Mucosa of rectum (tissue), 2 donors: ENCODE measurements around the gene PSMD8.
"Not testable (repeated sequence)": the region's sequence is repeated elsewhere in the genome, so short reads cannot be mapped to it uniquely, and the experiment has no call there.

Source experiments
- H3K27ac ChIP-seq, 2 donors: one replicate each; pipeline ENCODE4 v1.7.0; 2013; ENCODE audit warnings: inconsistent platforms in 2 of 2, low read depth in 2 of 2, low read length in 2 of 2
- H3K27me3 ChIP-seq, 2 donors: one replicate each; pipeline ENCODE4 v1.7.0; 2013; ENCODE audit warnings: low read length in 2 of 2; ENCODE audit not compliant: control insufficient read depth in 2 of 2, insufficient read depth in 2 of 2
- H3K36me3 ChIP-seq, 2 donors: one replicate each; pipeline ENCODE4 v1.7.0; 2013; ENCODE audit warnings: low read length in 2 of 2; ENCODE audit not compliant: control insufficient read depth in 2 of 2, insufficient read depth in 2 of 2
- H3K4me1 ChIP-seq, 2 donors: one replicate each; pipeline ENCODE4 v1.7.0; 2013; ENCODE audit warnings: low read length in 2 of 2, mild to moderate bottlenecking in 1 of 2; ENCODE audit not compliant: control insufficient read depth in 2 of 2, insufficient read depth in 2 of 2
- H3K4me3 ChIP-seq, 2 donors: one replicate each; pipeline ENCODE4 v1.7.0; 2013; ENCODE audit warnings: low read length in 2 of 2
- H3K9ac ChIP-seq, 2 donors: one replicate each; pipeline ENCODE4 v1.7.0; 2013; ENCODE audit warnings: low read length in 2 of 2, low read depth in 1 of 2, mild to moderate bottlenecking in 1 of 2
- H3K9me3 ChIP-seq, 2 donors: one replicate each; pipeline ENCODE4 v1.7.0; 2013; ENCODE audit warnings: low read length in 2 of 2; ENCODE audit not compliant: control insufficient read depth in 2 of 2
- donor health status: healthy.
- donor health status: Normal muscosa, but diverticular disease.

The PSMD8 gene

DNA sequence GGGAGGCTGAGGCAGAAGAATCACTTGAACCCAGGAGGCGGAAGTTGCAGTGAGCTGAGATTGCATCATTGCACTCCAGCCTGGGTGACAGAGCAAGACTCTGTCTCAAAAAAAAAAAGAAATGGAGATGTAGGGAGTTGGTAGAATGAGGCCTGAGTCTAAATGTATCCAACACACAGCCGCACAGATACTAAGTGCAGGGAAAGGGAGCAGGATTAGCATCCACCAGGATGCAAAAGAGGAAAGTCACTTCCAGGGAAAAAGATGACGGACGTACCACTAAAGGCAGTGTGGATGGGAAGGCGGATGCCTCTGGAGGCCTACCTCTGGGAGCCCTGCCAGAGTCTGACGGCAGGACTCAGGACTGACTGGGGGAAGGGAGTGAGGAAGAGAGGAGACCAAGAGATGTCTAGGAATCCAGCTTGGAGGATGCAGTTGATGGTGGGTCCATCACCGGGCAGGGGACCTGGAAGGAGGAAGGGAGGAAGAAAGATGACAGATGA is 35.3 kb downstream of the PSMD8 start:
- peaks cover 11 to 17% of the 10 kb centered on the region in 2 donors for H3K36me3 ChIP-seq

DNA sequence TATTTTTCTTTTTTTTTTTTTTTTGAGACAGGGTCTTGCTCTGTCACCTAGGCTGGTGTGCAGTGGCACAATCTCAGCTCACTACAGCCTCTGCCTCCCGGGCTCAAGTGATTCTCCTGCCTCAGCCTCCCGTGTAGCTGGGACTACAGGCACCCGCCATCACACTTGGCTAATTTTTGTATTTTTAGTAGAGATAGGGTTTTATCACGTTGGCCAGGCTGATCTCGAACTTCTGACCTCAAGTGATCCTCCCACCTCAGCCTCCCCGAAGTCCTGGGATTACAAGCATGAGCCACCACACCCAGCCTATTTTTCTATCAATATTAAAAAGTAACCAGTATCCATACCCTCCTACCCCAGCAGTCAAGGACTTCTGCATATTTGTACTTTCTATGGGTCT is 36.0 kb downstream of the PSMD8 start:
- not testable (repeated sequence) for H3K9ac ChIP-seq, H3K27ac ChIP-seq, H3K4me1 ChIP-seq, H3K4me3 ChIP-seq, H3K9me3 ChIP-seq, H3K27me3 ChIP-seq
- H3K36me3 ChIP-seq, result peaks cover 8 to 14% of the 10 kb centered on the region in 2 donors

More for the DNA sequence above, 35.3 kb downstream of the PSMD8 start:
- Histone ChIP-seq H3K27me3 (no peaks in the 10 kb centered on the region), H3K4me1 (no peaks in the 10 kb centered on the region), H3K27ac (no peak overlapping the region), H3K4me3 (no peak overlapping the region), H3K9me3 (no peaks in the 10 kb centered on the region), H3K9ac (no peak overlapping the region)

DNA sequence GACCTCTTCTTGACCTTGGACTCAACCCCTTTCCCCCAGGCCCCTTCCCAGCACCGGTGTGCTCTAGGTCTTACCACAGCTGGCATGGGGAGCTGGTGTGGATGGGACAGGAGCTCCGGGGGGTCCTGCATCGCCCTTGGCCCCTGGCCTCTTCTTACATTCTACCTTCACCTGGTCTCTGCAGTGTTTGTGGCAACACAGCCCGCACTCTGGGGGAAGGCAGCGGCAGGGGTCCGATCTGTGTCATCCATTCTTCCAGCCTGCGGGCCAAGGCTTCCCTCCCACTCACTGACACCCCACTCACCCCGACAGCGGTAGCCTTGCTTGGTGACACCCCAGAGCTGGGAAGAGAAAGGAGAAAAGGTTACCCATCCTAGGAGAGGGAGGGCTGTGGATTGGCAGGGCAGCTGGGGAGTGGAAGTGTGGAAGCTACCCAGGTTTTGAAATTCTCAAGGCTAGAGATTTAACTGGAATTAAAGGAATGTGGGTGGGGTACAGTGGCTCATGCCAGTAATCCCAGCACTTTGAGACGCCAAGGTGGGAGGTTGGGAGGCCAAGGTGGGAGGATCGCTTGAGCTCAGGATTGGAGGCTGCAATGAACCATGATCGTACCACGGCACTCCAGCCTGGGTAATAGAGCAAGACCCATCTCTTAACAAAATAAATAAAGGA is 36.8 kb downstream of the PSMD8 start:
- no peak overlapping the region for H3K9ac ChIP-seq
- no peaks in the 10 kb centered on the region for H3K9me3 ChIP-seq
- H3K27ac ChIP-seq, result no peak overlapping the region
- H3K4me3 ChIP-seq, result no peak overlapping the region
- peaks cover 6 to 13% of the 10 kb centered on the region in 2 donors for H3K36me3 ChIP-seq
- H3K27me3 ChIP-seq, result no peaks in the 10 kb centered on the region
- no peaks in the 10 kb centered on the region for H3K4me1 ChIP-seq

DNA sequence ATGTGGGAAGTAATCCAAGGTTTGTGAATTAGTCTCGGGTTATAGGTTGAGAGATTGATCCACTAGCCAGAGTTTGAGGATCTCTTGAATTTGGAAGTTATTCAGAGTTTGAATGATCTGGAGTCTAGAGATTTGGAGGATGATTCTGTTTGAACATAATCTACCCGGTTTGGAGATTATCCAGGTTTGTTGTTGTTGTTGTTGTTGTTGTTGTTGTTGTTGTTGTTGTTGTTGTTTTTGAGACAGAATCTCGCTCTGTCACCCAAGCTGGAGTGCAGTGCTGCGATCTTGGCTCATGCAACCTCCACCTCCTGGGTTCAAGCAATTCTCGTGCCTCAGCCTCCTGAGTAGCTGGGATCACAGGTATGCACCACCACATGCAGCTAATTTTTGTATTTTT is 37.5 kb downstream of the PSMD8 start:
- not testable (repeated sequence) for H3K4me3 ChIP-seq, H3K4me1 ChIP-seq, H3K9ac ChIP-seq, H3K9me3 ChIP-seq, H3K36me3 ChIP-seq, H3K27ac ChIP-seq, H3K27me3 ChIP-seq

DNA sequence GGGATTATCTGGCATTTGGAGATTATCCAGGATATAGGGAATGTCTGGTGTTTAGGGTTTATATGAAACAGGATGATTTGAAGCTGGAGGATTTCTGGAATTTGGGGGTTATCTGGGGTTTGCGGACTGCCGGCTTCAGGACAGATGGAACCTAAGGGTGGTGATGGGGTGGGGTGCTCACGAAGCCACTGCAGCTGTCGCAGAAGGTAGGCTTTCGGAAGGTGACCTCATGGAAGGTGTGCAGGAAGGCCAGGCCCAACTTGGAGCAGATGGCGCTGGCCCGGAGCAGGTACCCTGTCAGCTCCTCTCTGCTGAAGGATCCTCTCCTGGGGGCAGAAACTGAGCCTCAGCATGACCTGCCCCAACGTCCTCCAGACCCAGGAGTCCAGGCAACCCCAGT is 38.1 kb downstream of the PSMD8 start:
- no peaks in the 10 kb centered on the region for H3K9me3 ChIP-seq
- H3K4me1 ChIP-seq, result peaks cover 0 to 2% of the 10 kb centered on the region in 2 donors
- peaks cover 0 to 2% of the 10 kb centered on the region in 2 donors for H3K36me3 ChIP-seq
- H3K4me3 ChIP-seq, result no peak overlapping the region
- H3K27ac ChIP-seq, result no peak overlapping the region
- no peaks in the 10 kb centered on the region for H3K27me3 ChIP-seq
- no peak overlapping the region for H3K9ac ChIP-seq

DNA sequence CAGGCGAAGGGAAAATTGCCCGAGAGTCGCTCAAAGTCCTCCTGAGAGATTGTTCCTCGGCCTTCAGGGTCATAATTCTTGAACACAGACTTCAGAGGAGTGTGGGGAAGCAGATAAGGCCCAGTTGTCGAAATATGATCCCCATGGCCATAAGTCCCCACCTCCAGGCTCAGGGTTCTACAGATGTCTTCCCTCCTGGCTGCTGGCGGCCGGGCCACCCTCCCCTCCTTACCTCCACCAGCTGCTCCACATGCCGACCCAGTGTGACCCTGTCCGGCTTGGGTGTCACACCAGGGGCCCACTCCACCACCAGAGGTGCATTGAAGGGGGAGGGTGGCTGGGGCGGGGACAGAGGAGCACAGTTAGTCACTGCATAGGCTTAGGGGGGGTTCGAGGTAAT is 38.6 kb downstream of the PSMD8 start:
- no peak overlapping the region for H3K27ac ChIP-seq
- no peaks in the 10 kb centered on the region for H3K9me3 ChIP-seq
- H3K9ac ChIP-seq, result no peak overlapping the region
- peaks cover 2 to 3% of the 10 kb centered on the region in 2 donors for H3K4me1 ChIP-seq
- H3K27me3 ChIP-seq, result no peaks in the 10 kb centered on the region
- no peak overlapping the region for H3K4me3 ChIP-seq
- H3K36me3 ChIP-seq, result peaks cover 0 to 2% of the 10 kb centered on the region in 2 donors

DNA sequence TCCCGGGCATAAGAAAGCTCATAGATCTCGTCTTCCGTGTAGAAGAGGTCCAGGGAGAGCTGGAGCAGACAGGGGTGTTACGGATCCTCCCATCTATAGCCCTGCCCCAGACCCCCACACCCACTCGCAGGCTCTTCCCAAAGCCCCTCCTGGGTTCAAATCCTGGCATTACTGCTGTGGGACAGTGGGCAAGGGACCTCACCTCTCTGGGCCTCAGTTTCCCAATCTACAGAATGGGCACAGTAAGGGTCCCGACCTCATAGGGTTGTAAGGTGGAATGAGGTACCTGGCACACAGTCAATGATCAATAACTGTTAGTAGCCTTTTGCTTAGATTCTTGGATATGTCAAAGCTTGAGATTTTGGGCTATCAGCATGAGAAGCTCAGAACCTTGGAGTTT is 39.0 kb downstream of the PSMD8 start:
- Histone ChIP-seq H3K4me1 (peaks cover 6% of the 10 kb centered on the region in 2 donors), H3K9me3 (no peaks in the 10 kb centered on the region), H3K4me3 (no peak overlapping the region), H3K27me3 (peaks cover 0 to 2% of the 10 kb centered on the region in 2 donors), H3K9ac (no peak overlapping the region), H3K36me3 (peaks cover 0 to 1% of the 10 kb centered on the region in 2 donors), H3K27ac (no peak overlapping the region)

DNA sequence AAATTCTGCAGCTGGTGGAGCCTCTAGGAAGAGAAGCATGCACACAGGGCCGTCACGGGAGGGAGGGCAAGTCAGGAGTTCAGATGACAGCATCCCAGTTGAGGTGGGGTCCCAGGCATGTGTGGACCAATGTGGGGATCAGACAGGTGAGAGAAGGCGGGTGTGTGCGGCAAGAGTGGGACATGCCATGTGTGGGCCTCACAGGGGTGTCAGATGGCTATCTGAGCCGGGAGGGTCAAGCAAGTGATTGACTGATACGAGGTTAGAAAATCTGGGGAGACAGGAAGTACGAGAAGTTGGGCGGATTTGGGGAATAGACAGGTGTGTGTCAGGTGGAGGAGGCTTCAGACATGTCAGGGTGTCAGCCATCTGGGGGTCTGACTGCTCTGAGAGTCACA is 42.8 kb downstream of the PSMD8 start:
- Histone ChIP-seq H3K27me3 (peaks cover 0 to 4% of the 10 kb centered on the region in 2 donors), H3K9ac (no peak overlapping the region), H3K27ac (no peak overlapping the region)

DNA sequence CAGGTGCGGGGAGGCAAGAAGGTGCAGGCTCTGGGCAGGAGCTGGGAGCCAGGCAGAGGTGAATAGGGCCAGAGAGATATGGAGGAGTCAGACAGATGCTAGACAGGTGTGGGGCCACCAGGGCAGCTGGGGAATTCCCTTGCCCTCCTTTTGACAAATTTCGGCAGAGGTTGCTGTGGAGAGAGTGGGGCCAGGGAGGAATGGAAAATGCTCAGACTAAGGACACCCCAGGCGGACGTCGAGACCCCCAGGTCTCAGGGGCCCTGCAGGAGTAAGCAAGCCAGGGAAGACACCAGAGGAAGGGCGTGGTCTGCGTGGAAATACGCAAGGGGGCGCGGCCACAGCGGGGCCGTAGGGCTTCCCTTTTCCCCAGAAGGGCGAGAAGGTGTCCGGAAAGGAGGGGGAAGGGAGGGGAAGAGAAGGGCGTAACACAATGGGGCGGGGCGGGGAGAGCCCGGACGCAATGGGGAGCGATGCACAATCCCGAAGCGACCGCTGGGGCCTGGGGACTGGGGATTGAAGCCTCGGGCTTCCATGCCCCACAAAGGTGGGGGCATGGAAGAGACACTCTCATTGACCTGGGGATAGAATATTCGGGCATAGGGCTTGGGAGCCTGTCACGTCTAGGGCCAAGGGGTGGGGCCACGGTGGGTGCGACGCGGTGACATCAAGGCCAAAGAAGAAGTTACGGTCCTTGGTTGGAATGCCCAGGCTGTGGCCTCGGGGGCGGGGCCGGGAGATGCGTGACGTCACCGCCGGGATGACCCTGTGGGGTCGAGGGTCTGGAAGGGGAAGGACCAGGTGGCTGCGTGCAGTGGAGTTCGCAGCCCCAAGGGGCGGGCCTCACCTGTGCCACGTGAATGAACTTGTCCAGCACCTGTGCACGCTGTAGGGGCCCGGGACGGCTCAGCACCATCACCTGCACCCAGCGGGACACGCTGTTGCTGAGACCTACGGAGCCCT is 43.5 kb downstream of the PSMD8 start:
- no peak overlapping the region for H3K27ac ChIP-seq
- no peaks in the 10 kb centered on the region for H3K36me3 ChIP-seq
- no peaks in the 10 kb centered on the region for H3K9me3 ChIP-seq
- peak overlapping the region in 1 of 2 donors; percentile 52 for H3K4me3 ChIP-seq
- H3K4me1 ChIP-seq, result peaks cover 6 to 7% of the 10 kb centered on the region in 2 donors
- peaks cover 0 to 4% of the 10 kb centered on the region in 2 donors for H3K27me3 ChIP-seq
- H3K9ac ChIP-seq, result no peak overlapping the region

More for the DNA sequence above, 42.8 kb downstream of the PSMD8 start:
- Histone ChIP-seq H3K36me3 (no peaks in the 10 kb centered on the region), H3K4me1 (peaks cover 6 to 7% of the 10 kb centered on the region in 2 donors), H3K4me3 (no peak overlapping the region), H3K9me3 (no peaks in the 10 kb centered on the region)

DNA sequence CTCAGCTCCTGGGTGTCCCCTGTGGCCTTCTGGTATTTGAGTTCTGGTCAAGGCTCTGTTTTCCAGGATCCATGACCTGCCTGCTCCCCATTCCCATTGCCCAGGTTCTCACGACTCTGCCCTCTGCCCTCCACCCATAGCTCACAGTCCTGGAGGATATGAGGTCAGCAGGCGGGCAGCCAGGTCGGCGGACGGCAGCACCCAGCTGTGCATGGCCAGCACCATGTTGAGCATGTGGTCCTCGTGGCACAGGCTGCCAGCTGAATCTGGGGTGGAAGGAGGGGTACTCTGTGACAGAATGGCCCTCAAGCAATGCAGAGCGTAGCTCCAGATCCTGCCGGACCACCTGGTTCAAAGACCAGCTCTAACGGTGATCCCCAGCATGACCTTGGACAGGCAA is 46.6 kb downstream of the PSMD8 start:
- H3K4me3 ChIP-seq, result no peak overlapping the region
- H3K27ac ChIP-seq, result no peak overlapping the region
- H3K27me3 ChIP-seq, result peaks cover 0 to 4% of the 10 kb centered on the region in 2 donors
- H3K36me3 ChIP-seq, result no peaks in the 10 kb centered on the region
- no peaks in the 10 kb centered on the region for H3K9me3 ChIP-seq
- H3K4me1 ChIP-seq, result peaks cover 6 to 7% of the 10 kb centered on the region in 2 donors
- no peak overlapping the region for H3K9ac ChIP-seq
